NCI-H524 (cell line): Measurements from ENCODE around the gene USP25.

Experiments used
- DNase-seq, 2 experiments: peaks; one replicate each; lab custom pipeline; 2025; lab: John Stamatoyannopoulos, UW

Gene USP25

DNA sequence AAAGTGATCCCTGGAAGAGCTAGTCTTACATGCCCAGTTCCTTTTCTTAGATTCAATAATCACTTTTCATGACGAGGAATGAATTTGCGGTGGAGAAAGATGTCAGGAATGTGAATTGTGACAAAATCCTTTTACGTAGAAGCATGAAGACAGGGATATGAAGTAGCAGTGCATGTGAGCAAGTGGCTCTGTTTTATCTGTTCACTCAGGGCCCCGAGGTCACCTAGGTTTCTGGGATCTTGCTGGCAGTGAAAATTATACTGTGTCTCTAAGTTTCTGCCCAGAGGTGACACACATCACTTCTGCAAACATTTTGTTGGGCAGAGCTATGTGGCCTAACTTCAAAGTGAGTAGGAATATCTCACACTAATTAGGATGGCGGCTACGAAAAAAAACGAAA, 79.3 kb downstream of the USP25 start:
- DNase-seq, result no peak

DNA sequence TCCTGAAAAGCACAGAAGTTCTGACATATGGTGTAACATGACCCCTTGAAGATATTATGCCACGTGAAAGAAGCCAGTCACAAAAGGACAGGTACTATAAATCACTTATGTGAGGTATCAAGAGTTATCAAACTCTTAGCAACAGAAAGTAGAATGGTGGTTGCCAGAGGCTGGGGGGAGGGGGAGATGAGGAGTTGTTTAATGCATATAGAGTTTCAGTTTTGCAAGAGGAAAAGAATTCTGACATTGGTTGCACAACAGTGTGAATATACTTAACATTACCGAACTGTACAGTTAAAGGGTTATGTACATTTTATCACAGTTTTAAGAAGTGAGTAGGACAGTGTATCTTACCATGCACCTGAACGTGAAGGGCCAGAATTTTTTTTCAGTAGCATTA, 80.0 kb downstream of the USP25 start:
- peak; percentile 22 to 80 for DNase-seq

DNA sequence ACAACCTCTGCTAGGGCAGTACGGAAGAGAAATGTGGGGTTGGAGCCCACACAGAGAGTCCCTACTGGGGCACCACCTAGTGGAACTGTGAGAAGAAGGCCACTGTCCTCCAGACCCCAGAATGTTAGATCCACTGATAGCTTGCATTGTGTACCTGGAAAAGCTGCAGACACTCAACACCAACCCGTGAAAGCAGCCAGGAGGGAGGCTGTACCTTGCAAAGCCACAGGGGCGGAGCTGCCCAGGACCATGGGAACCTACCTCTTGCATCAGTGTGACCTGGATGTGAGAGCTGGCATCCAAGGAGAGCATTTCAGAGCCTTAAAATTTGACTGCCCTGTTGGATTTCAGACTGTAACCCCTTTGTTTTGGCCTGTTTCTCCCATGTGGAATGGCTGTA, 85.5 kb downstream of the USP25 start:
- no peak for DNase-seq

DNA sequence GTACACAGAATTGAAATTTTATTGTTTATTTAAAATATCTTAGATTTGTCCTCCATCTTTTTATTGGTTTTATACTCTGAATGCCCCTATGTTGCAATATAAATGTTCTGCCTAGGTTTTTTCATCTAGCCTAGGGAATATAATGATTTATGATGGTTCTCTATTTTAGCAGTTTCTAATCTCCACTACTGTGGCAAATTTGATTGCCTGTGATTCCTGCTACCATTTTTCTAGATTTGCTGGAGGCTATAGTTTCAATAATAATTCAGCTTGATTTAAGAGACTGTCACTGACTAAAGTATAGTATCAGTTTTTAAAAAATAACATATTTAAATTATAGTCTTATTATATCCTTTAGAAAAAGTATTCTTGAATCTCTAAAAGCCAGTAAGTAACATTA, 90.5 kb downstream of the USP25 start:
- no peak for DNase-seq

DNA sequence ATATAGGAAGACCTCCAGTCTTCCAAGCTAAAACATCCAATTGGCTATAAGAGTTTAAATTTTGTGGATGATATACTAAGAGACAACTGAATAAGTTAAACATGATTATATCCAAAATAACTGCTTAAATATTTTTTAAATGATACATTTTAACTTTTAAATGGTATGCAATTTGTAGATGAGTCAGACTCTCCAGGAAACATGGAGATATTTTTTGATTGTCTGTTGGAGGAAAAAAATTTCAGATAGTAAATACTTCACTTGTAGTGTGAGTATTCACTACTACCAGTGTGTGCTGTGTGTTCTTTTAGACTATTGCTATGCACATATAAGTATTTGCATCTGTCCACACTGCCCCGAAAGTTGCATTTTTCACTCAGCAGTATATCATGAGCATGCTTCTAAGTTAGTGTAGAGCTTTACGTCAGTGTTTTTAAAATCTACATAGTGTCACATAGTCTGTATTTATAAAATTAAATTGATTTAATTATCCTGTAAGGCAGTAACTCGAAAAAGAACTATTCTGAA, 91.1 kb downstream of the USP25 start:
- DNase-seq, result no peak

DNA sequence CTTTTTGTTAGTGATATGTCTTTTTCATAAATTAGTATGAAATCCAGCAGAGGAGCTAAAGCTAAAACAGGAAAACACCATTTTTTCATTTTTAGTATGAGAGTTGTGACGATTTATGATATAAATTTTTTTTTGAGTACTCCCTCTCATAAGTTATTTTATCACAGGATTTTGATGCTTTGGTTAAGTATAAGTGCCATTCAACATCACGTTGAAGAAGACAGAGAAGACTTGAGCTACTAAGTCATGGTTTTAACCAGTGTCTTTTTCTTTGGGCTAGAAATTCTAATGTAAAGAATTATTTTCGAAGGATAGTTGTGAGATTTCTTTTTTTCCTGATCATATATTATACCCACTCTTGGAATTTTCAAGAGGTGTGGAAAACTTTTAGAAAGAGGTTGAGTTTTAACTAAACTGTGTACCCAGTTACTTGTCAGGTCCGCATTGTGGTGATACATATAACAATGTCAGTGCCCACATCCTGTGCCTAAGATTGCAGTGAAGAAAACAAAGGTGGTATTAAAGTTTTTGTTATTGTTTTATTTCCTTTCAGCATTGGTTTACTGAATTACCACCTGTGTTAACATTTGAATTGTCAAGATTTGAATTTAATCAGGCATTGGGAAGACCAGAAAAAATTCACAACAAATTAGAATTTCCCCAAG, 93.8 kb downstream of the USP25 start:
- no peak for DNase-seq

DNA sequence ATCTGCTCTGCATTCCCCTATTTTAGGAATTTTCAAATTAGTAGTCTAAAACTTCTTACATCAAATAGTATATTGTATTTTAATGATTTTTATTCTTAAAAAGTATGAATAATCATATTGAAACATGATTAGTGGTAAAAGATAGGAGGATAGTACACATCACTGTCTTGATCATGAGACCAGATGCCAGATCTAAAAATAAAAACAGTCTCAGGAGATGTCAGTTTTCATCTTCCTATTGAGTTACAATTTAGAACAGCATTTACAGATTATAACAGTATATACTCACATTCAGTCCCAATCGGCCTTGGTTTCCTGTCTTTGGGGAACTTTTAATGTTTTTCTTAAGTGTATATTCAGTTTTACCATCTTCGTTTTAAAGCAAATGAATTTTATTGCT, 95.9 kb downstream of the USP25 start:
- no peak for DNase-seq

DNA sequence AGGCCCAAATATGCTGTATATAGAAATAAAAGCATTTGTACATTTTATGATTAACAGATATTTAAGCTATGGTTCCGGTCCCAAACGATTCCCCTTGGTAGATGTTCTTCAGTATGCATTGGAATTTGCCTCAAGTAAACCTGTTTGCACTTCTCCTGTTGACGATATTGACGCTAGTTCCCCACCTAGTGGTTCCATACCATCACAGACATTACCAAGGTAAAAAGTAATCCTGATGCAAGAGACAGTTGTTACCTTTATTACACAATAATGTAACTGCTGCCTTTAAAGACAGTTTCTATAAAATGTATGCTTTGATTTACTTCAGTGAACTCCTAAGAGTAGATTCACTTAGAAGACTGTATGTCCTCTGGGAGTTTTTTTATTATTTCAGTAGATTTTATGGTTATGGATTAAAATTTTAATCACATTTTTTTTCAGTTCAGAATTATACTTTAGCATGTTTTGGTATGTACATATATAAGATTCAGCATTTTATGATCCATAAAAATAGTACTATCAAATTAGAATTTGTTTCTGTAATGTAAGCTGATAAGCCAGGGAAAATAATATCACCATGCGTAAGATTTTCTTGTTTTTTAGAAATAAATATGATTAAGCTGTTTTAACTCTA, 96.5 kb downstream of the USP25 start:
- DNase-seq, result peak; percentile 29 to 54

DNA sequence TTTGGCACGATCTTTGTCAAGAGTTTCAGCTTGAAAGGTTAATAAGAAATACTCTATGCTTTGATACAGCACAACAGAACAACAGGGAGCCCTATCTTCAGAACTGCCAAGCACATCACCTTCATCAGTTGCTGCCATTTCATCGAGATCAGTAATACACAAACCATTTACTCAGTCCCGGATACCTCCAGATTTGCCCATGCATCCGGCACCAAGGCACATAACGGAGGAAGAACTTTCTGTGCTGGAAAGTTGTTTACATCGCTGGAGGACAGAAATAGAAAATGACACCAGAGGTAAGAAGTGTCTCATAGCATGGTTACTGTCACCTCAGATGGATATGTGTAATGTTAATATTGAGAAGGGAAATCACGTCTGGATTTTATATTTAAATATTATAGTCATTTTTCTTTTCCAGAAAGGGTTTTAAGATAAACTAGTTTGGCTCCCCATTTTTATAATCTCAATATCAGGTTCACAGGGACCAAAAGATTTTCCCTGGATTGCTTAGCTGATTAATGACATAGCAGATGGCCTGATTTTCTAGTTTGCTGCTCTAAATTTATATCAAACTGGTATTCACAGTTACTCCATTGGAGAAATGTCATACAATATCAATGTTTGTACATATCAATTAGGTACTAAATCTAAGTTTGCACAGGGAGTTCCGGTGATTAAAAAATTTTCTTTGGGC, 97.3 kb downstream of the USP25 start:
- peak in 1 of 2 experiments; percentile 50 for DNase-seq

DNA sequence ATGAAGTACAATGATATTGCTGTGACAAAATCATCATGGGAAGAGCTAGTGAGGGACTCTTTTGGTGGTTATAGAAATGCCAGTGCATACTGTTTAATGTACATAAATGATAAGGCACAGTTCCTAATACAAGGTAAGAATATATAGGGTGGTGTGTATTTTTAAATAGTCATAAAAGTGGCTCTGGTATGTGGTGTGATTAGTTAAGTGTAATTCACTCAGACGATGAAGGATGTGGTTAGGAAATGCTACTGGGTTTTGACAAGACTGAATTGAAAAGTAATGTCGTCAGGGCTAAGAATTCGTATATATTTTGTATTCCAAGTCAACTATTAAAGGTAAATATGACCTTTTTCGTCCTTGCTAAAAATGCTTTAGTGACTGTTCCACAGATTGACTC, 101.7 kb downstream of the USP25 start:
- DNase-seq, result no peak

DNA sequence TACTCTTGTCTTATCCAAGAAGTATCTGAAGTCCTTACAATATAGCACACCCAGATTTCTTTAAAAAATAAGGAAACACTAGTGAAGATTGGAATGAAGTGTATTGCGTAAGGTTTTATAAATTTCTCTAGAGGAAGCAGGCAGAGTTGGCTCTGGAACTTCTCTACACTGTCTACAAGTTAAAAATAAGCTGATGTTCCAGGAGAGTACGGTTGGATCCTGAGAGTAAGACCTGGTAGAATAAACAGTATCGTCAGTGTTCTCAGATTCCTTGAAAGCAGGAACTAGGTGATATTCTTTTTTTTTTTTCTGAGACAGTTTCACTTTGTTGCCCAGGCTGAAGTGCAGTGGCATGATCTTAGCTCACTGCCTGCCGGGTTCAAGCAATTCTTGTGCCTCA, 107.9 kb downstream of the USP25 start:
- no peak for DNase-seq

DNA sequence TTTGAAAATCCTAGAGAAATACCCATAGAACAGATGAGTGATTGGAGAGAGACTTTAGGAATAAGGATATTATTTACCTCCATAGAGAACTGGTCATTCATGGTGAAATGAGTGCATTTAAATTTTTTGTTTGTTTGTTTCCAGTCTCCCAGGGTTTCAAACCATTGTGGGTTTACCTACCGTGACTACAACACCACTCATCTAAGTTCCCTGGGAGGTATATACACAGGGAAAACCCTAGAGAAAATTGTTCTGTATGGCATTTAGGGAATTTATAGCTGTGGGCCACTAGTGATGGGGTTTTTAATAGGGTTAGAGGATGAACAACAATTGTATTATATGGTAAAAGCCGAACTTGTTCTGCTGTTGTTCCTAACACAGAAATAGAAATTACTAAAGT, 109.2 kb downstream of the USP25 start:
- no peak for DNase-seq

DNA sequence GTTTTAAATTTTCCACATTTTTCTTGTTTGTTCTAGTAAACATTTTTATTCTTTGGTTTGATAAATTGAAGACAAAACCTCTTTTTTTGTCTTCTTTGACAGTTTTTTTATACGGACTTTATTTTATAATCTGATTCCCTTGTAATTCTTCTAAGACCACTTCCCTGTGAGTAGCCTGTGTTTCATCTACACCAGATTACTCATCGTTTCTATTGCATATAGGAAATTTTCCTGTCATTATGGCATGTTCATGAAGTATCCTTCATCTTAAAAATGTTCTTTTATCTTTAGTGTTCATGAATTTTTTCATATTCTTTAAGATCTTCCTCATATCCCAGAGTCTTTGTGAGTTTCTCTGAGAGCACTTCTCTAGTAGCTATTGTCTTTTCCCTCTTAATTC, 109.8 kb downstream of the USP25 start:
- no peak for DNase-seq

DNA sequence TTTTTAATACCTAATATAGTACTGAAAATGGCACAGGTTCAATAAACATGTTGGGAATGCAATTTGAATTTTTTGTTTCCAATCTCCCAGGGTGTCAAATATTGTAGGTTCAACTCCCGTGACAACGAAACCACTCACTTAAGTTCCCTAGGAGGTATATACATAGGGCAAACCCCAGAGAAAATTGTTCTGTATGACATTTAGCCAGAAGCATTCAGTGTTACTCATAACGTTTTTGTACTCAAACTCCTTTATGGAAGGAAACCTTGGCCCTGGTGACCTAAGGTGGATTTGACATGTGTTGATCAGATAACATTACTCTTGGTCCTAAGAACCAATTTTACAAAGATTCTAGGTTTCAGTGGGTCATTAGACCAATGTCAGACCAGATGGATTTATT, 110.6 kb downstream of the USP25 start:
- no peak for DNase-seq

DNA sequence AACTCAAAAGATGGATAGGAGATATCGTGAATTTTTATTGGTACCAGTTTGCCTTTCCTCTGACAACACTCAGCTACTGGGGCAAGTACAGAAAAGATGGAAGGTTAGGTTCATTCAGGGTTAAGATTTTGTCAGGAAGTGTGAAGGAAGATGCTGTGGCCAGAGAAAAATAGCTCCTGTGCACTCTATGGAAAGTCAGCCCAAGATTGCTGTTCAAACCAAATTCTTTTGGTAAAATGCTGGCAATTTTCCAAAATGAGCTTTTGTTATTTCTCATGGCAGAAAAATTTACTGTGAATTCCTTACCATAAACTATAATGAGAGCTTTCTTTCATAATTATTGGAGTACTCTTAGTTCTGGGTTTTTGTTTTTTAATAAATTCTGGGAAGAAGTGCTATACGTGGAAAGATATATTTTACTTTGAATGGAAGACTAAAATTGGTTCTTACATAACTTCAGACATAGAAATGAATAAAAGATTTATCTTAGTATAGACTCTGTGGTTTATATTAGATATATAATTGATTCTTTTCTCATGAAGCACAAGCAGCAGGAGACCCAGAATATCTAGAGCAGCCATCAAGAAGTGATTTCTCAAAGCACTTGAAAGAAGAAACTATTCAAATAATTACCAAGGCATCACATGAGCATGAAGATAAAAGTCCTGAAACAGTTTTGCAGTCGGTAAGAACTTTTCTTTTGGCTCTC, 112.2 kb downstream of the USP25 start:
- DNase-seq, result no peak

DNA sequence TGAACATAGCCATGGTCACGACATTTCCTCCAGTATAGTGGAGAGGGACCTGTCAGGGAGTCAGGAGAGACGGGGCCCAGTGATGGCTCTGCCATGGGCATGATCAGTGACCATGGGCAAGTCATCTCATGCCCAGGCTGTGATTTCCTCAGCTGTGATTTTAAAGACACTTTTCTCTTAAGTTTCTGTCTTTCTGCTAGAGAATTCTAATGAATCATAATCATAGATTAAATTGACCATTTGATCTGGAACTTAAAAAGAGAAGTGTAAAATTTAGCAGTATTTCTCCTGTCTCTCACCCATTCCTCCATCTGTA, 112.7 kb downstream of the USP25 start:
- DNase-seq, result no peak

DNA sequence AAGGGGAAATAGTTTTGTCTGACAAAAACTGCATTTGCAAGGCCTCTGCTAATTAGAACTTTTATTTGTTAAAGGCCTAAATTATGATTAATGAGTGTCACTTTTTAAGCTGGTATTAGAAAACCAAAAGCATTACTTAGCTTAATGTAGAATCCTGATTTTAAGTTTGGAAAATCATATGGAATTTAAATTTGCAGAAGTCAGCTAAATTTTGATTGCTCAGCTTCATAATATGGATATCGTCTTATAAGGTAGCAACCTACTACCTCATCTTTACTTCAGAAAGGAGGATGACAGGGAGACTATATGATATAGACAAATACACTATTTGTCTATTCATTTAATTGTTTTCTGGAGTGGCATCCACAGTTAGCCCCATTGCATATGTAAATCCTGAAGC, 114.0 kb downstream of the USP25 start:
- no peak for DNase-seq

DNA sequence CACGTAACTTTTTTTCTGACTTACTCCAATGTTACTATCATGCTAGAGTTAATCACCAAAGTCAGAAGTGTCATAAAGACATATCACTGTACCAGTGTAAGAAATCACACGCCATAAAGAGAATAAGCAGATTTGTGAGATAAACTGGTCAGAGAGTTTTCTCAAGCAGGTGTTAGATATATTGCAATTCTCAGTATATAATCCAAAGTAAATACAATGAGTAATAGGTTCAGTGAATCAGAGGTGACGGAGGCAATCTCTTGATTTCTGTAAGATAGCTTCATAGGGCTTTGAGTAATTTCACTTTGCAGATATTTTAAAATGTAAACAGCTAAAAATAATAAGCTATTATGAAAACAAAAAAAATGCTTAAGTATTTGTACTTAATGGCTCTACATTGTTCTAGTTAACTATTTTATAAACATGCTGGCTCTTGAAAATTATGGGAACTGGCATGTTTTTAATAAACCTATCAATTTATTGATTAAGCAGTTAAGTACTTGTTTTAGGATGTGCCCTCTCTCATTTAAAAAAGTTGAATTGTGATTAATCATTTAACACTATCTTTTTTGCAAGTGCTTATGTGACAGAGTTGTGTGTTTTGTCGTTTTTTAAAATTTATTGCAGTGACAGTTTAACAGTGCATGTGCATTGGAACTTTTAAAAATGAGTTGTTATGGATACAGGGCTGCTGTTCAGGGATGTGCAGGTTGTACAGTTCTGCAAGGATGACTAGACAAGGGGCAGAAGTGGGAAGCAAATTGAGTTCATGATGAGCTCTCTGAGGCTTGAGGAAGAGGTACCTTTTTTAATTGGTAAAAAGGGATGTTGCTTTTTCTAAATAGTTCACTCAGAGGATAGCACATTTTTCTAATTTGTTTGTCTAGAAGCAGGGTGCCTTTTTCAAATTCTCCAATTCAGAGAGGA, 119.1 kb downstream of the USP25 start:
- no peak for DNase-seq

DNA sequence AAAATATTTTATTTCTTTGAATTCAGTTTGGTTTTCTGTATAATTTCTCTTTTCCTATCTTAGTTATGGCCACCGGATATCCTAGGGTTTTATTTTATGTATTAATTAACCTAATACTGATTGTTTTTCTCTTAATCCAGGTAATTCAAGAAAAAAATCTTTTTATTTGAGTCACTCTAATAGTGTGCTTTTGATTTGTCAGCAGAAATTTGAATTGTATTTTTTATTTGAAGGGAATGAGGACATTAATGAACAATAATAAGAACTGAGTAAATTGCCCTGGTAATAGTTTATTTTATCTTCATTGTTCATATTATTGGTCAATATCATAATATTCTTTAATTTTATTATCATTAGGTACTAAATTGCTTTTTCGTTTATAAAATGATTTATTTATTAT, 120.1 kb downstream of the USP25 start:
- no peak for DNase-seq

DNA sequence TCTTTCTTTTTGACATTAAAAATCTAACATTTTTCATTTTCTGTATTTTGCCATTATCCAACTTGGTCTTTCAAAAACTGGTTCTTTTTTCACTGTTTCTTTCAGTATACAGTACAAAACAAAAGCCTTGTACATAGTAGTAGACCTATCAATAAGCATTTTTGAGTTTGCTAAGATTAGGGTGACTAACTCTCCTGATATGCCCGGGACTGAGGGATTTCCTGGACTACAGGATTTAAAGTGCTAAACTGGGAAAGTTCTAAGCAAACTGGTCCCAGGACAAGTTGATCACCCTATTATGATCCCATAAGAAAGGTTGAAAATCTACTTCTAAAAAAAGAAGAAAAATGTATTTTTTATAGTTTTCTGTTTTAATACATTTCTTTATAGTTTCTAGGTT, 120.9 kb downstream of the USP25 start:
- no peak for DNase-seq

DNA sequence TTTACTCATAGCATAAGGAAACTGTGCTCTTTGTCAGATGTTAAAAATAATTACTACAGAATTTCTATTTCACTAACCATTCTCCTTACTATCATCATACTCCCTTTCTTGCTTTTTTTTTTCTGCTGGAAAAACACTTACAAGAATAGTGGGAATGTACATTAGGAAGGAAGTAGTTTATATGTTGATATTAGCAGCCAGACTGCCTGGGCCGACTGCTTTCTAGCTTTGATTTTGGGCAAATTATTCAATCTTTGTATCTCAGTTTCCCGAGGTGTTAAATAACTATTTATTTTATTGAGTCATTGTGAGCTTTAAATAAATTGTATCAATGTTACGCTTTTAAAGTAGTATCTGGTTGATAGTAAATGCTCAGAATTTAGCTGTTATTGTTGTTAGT, 122.4 kb downstream of the USP25 start:
- DNase-seq, result no peak

DNA sequence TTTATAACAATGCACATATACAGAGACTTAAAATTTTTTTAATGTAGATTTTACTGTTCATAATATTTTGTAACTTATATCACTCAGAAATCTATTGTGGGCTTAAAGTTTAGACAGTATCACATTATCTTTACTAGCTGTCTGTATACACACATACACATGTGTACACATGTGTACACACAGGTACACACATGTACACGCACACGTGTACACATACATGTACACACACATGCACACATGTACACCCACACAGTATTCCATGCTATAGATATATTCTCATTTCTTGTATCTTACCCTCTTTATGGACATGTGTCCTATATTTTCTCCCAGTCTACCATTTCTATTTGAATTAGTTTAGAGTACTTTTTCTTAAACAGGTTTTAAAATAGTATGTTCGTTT, 123.3 kb downstream of the USP25 start:
- DNase-seq, result no peak
